ENCODE data around the gene RCAN3. TPM values are rescaled to one million over a fixed set of nuclear protein-coding genes. Genes with fewer than 3 reads are reported as not detected.
"Not testable (repeated sequence)": the region's sequence is repeated elsewhere in the genome, so short reads cannot be mapped to it uniquely, and the experiment has no call there.

Gene RCAN3
- total RNA-seq, 4 donors from 2014 or later: 5.3 to 14.0 (median 9.3) TPM

- Histone ChIP-seq H3K36me3 (peaks cover 13 to 90% (median 57%) of the 10 kb centered on the region in 4 donors), H3K9me3 (no peaks in the 10 kb centered on the region), H3K27me3 (no peaks in the 10 kb centered on the region), H3K27ac (replicated peaks in 1 of 4) (no peak overlapping the region), H3K4me3 (no peak overlapping the region), H3K4me1 (no peaks in the 10 kb centered on the region)
- intact Hi-C loops (cut with DNase I): no loop called here
- TF ChIP-seq CTCF (IDR thresholded peaks at IDR 0.05): no peak
- TF ChIP-seq EP300 (IDR thresholded peaks at IDR 0.05): no peak
- WGBS: 92% methylated on average over 6 of the region's 6 CpGs
- DNase-seq (ENCODE audit: extremely low spot score): no peak
Measured at GRCh38 chr1:24459551-24460266, 42.9 kb upstream of the RCAN3 start.

GRCh38 chr1:24462128-24462527, 40.5 kb upstream of the RCAN3 start:
- H3K27ac ChIP-seq (replicated peaks in 1 of 4); H3K4me3 ChIP-seq; intact Hi-C loops (cut with DNase I); H3K4me1 ChIP-seq; H3K9me3 ChIP-seq; H3K27me3 ChIP-seq; DNase-seq (ENCODE audit: extremely low spot score): not testable (repeated sequence)
- H3K36me3 ChIP-seq: peaks cover 6 to 88% (median 47%) of the 10 kb centered on the region in 4 donors
- WGBS: 78% methylated on average over 4 of the region's 4 CpGs

GRCh38 chr1:24463776-24464735, 38.6 kb upstream of the RCAN3 start:
- TF ChIP-seq POLR2A (IDR thresholded peaks at IDR 0.05; ENCODE audit: low read depth): no peak
- TF ChIP-seq POLR2AphosphoS5 (IDR thresholded peaks at IDR 0.05): no peak
- no peak for TF ChIP-seq CTCF (IDR thresholded peaks at IDR 0.05)
- no peak for TF ChIP-seq EP300 (IDR thresholded peaks at IDR 0.05)
- Histone ChIP-seq H3K27ac (replicated peaks in 1 of 4) (no peak overlapping the region), H3K4me1 (no peaks in the 10 kb centered on the region), H3K9me3 (no peaks in the 10 kb centered on the region), H3K36me3 (peaks cover 4 to 74% (median 32%) of the 10 kb centered on the region in 4 donors), H3K27me3 (no peaks in the 10 kb centered on the region), H3K4me3 (no peak overlapping the region)
- intact Hi-C loops (cut with DNase I): no loop called here
- WGBS: 67% methylated on average over 14 of the region's 14 CpGs
- DNase-seq (ENCODE audit: extremely low spot score): no peak

GRCh38 chr1:24465099-24465498, 37.5 kb upstream of the RCAN3 start:
- Histone ChIP-seq H3K9me3 (no peaks in the 10 kb centered on the region), H3K4me1 (no peaks in the 10 kb centered on the region), H3K27ac (replicated peaks in 1 of 4) (no peak overlapping the region), H3K27me3 (no peaks in the 10 kb centered on the region), H3K4me3 (no peak overlapping the region), H3K36me3 (peaks cover 0 to 70% (median 28%) of the 10 kb centered on the region in 4 donors)
- TF ChIP-seq POLR2AphosphoS5 (IDR thresholded peaks at IDR 0.05) (no peak), POLR2A (IDR thresholded peaks at IDR 0.05; ENCODE audit: low read depth) (no peak), EP300 (IDR thresholded peaks at IDR 0.05) (no peak), CTCF (IDR thresholded peaks at IDR 0.05) (no peak)
- DNase-seq (ENCODE audit: extremely low spot score): no peak
- 79% methylated on average over 4 of the region's 4 CpGs for WGBS
- intact Hi-C loops (cut with DNase I): no loop called here

GRCh38 chr1:24465638-24466037, 37.0 kb upstream of the RCAN3 start:
- intact Hi-C loops (cut with DNase I): no loop called here
- Histone ChIP-seq H3K4me1 (no peaks in the 10 kb centered on the region), H3K27me3 (no peaks in the 10 kb centered on the region), H3K9me3 (no peaks in the 10 kb centered on the region), H3K27ac (replicated peaks in 1 of 4) (no peak overlapping the region), H3K36me3 (peaks cover 0 to 64% (median 24%) of the 10 kb centered on the region in 4 donors), H3K4me3 (no peak overlapping the region)
- 87% methylated on average over 2 of the region's 2 CpGs for WGBS
- no peak for TF ChIP-seq EP300 (IDR thresholded peaks at IDR 0.05)
- DNase-seq (ENCODE audit: extremely low spot score): no peak

Measured in esophagus muscularis mucosa (tissue), 4 donors.